ENCODE data around the gene NHEJ1. TPM values are rescaled to one million over a fixed set of nuclear protein-coding genes. Genes with fewer than 3 reads are reported as not detected.

NHEJ1 gene
- total and polyA plus RNA-seq, 2 of the 13 experiments (the other 11 are each of a cell fraction or from before 2014, with no cell fraction given) = 30.0 to 30.7 TPM

- TF ChIP-seq ZNF318 (CRISPR knock-in tag; IDR thresholded peaks at IDR 0.05) = peak; percentile 94; the same call in 1 of the 2 replicates
- TF ChIP-seq ZNF362 (CRISPR knock-in tag; IDR thresholded peaks at IDR 0.05; ENCODE audit: borderline replicate concordance) = peak; percentile 59; the same call in 1 of the 2 replicates
- TF ChIP-seq AFF4 (CRISPR knock-in tag; IDR thresholded peaks at IDR 0.05) = 0 out of 2 replicates have a peak, but pooled peaks have one; percentile 48
- TF ChIP-seq ZBTB46 (CRISPR knock-in tag; IDR thresholded peaks at IDR 0.05; ENCODE audit: borderline replicate concordance) = no peak
- TF ChIP-seq SMYD3 (CRISPR knock-in tag; IDR thresholded peaks at IDR 0.05) = peak; percentile 79; the same call in 1 of the 2 replicates
- TF ChIP-seq ZNF816 (CRISPR knock-in tag; IDR thresholded peaks at IDR 0.05; ENCODE audit: borderline replicate concordance) = peak; percentile 99
- TF ChIP-seq ZSCAN12 (CRISPR knock-in tag; IDR thresholded peaks at IDR 0.05) = peak; percentile 94; the same call in 1 of the 2 replicates
- peak; percentile 96; the same call in 1 of the 2 replicates for TF ChIP-seq ZFP82 (CRISPR knock-in tag; IDR thresholded peaks at IDR 0.05; ENCODE audit: borderline replicate concordance)
- TF ChIP-seq ZNF44 (CRISPR knock-in tag; IDR thresholded peaks at IDR 0.05) = peak; percentile 15
- TF ChIP-seq ZNF879 (CRISPR knock-in tag; IDR thresholded peaks at IDR 0.05) = peak; percentile 97
- peak; percentile 95 for TF ChIP-seq MYC (CRISPR knock-in tag; IDR thresholded peaks at IDR 0.05; ENCODE audit: borderline replicate concordance)
Measured at GRCh38 chr2:219176818-219177551, 16.4 kb upstream of the NHEJ1 start, which contains the start of gene CNPPD1 (continued).

All from HepG2 (cell line).